HEK293 (cell line): ENCODE measurements around the gene STIM2.

Experiments
- CTCF ChIA-PET: fragments of 350-600 bp; formaldehyde crosslinking; extraction: SDS; loops from one replicate; lab custom pipeline; 2021; ENCODE audit warnings: antibody characterized with exemption; lab: Yijun Ruan, JAX
- POLR2A ChIA-PET: fragments of 300-600 bp; formaldehyde crosslinking; extraction: SDS; loops from one replicate; lab custom pipeline; 2020; ENCODE audit warnings: antibody characterized with exemption, inconsistent platforms; lab: Yijun Ruan, JAX
- H3K27ac ChIP-seq: fragments of 200-500 bp; sonication (Bioruptor generic); 2 replicates; pipeline ENCODE4 v1.5.1; 2014; ENCODE audit warnings: low read depth, low read length, control low read depth, inconsistent platforms; ENCODE audit errors: extremely low read depth
- H3K36me3 ChIP-seq, 2 experiments: fragments of 200-500 bp in 1 of 2; sonication (Bioruptor generic) in 1 of 2; 1 replicate in 1 of 2; 2 replicates in 1 of 2; pipeline ENCODE4 v1.5.1; 2014 to 2017; ENCODE audit warnings: inconsistent platforms in 2 of 2, low read length in 2 of 2; ENCODE audit not compliant: control insufficient read depth in 2 of 2, insufficient read depth in 1 of 2
- H3K4me1 ChIP-seq: fragments of 200-500 bp; sonication (Bioruptor generic); 2 replicates; pipeline ENCODE4 v1.5.1; 2014; ENCODE audit warnings: mild to moderate bottlenecking, low read length, inconsistent platforms; ENCODE audit not compliant: control insufficient read depth, insufficient read depth
- H3K4me3 ChIP-seq: 2 replicates; pipeline ENCODE4 v1.5.1; 2011; ENCODE audit warnings: low read depth, mild to moderate bottlenecking, control low read depth, low read length, moderate library complexity
- H3K9me3 ChIP-seq: fragments of 200-500 bp; sonication (Bioruptor generic); 2 replicates; pipeline ENCODE4 v1.5.1; 2014; ENCODE audit warnings: low read depth, low read length, inconsistent platforms; ENCODE audit not compliant: control insufficient read depth, insufficient read depth
- GLI2 ChIP-seq: fragments of 450-650 bp; formaldehyde crosslinking; IDR thresholded peaks from 2 replicates; pipeline ENCODE4; 2017; ENCODE audit warnings: missing biosample characterization, missing genetic modification characterization, low read depth, borderline replicate concordance
- GLI4 ChIP-seq: fragments of 450-650 bp; formaldehyde crosslinking; IDR thresholded peaks from 2 replicates; pipeline ENCODE4 v1.5.1; 2016; ENCODE audit warnings: missing biosample characterization, missing genetic modification characterization
- SETDB1 ChIP-seq: IDR thresholded peaks from one replicate; pipeline ENCODE4 v1.6.1; 2017; ENCODE audit warnings: mild to moderate bottlenecking, low read length, moderate library complexity, mixed read lengths; ENCODE audit not compliant: insufficient read length
- YY1 ChIP-seq: fragments of 450-650 bp; formaldehyde crosslinking; IDR thresholded peaks from 2 replicates; pipeline ENCODE4 v1.5.1; 2018; ENCODE audit warnings: missing biosample characterization, missing genetic modification characterization
- ZFP41 ChIP-seq: fragments of 450-650 bp; formaldehyde crosslinking; IDR thresholded peaks from 2 replicates; pipeline ENCODE4 v1.5.1; 2016; ENCODE audit warnings: missing biosample characterization, missing genetic modification characterization, borderline replicate concordance
- ZNF112 ChIP-seq: fragments of 450-650 bp; formaldehyde crosslinking; IDR thresholded peaks from 2 replicates; pipeline ENCODE4 v1.5.0; 2017; ENCODE audit warnings: missing biosample characterization, missing genetic modification characterization
- ZNF114 ChIP-seq: fragments of 450-650 bp; formaldehyde crosslinking; IDR thresholded peaks from 2 replicates; pipeline ENCODE4 v1.5.0; 2017; ENCODE audit warnings: missing biosample characterization, missing genetic modification characterization
- ZNF133 ChIP-seq: fragments of 450-650 bp; formaldehyde crosslinking; IDR thresholded peaks from 2 replicates; pipeline ENCODE4 v1.5.1; 2016; ENCODE audit warnings: missing biosample characterization, missing genetic modification characterization
- ZNF140 ChIP-seq: fragments of 450-650 bp; formaldehyde crosslinking; IDR thresholded peaks from 2 replicates; pipeline ENCODE4 v1.5.1; 2016; ENCODE audit warnings: missing biosample characterization, missing genetic modification characterization
- ZNF16 ChIP-seq: fragments of 450-650 bp; formaldehyde crosslinking; IDR thresholded peaks from 2 replicates; pipeline ENCODE4 v1.5.1; 2016; ENCODE audit warnings: low read depth, missing biosample characterization, missing genetic modification characterization
- ZNF311 ChIP-seq: fragments of 450-650 bp; formaldehyde crosslinking; IDR thresholded peaks from 2 replicates; pipeline ENCODE4 v1.5.1; 2017; ENCODE audit warnings: missing biosample characterization, missing genetic modification characterization, borderline replicate concordance
- ZNF335 ChIP-seq: fragments of 450-650 bp; formaldehyde crosslinking; conservative IDR thresholded peaks from 2 replicates; pipeline ENCODE4 v1.5.1; 2016; ENCODE audit warnings: missing biosample characterization, missing genetic modification characterization
- ZNF350 ChIP-seq: fragments of 450-650 bp; formaldehyde crosslinking; IDR thresholded peaks from 2 replicates; pipeline ENCODE4 v1.5.0; 2017; ENCODE audit warnings: missing biosample characterization, mild to moderate bottlenecking, missing genetic modification characterization
- ZNF473 ChIP-seq: fragments of 450-650 bp; formaldehyde crosslinking; IDR thresholded peaks from 2 replicates; pipeline ENCODE4 v1.5.1; 2017; ENCODE audit warnings: missing biosample characterization, missing genetic modification characterization
- ZNF664 ChIP-seq: fragments of 450-650 bp; formaldehyde crosslinking; IDR thresholded peaks from 2 replicates; pipeline ENCODE4 v1.5.1; 2016; ENCODE audit warnings: missing biosample characterization, missing genetic modification characterization
- ZNF792 ChIP-seq: fragments of 450-650 bp; formaldehyde crosslinking; IDR thresholded peaks from 2 replicates; pipeline ENCODE4 v1.5.1; 2016; ENCODE audit warnings: missing biosample characterization, missing genetic modification characterization
- TF ChIP-seq, protein P1 (sequence below): fragments of 450-650 bp; formaldehyde crosslinking; IDR thresholded peaks from 2 replicates; pipeline ENCODE4 v1.5.1; 2016; ENCODE audit warnings: missing biosample characterization, missing genetic modification characterization
- TF ChIP-seq, protein P2 (sequence below): fragments of 450-650 bp; formaldehyde crosslinking; IDR thresholded peaks from 2 replicates; pipeline ENCODE4; 2016; ENCODE audit warnings: missing biosample characterization, missing genetic modification characterization
- TF ChIP-seq, protein P3 (sequence below): fragments of 450-650 bp; formaldehyde crosslinking; IDR thresholded peaks from 2 replicates; pipeline ENCODE4 v1.5.1; 2016; ENCODE audit warnings: missing biosample characterization, missing genetic modification characterization

STIM2 gene

DNA sequence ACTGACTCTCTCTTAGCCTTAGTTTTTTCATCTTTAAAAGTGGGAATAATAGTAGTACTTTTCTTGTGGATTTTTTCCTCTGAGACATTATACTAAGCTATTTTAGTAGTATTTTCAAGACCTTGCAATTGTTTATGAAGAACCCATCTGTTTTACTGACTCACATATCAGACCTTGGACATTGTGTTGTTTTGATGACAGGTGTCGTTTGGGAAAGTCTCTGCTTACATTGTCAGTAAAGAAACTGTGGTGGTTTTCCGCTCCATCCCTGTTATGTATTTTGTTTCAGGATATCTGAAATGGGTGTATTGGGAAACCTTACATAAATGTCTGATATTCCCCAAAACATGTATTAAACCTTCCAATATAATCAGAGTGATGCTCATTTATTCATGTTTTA lies 92.2 kb downstream of the STIM2 start:
- no peak overlapping the region for H3K4me3 ChIP-seq
- no peaks in the 10 kb centered on the region for H3K4me1 ChIP-seq
- no peaks in the 10 kb centered on the region for H3K9me3 ChIP-seq
- POLR2A ChIA-PET = no interaction called here
- H3K36me3 ChIP-seq = no peaks in the 10 kb centered on the region
- no peak overlapping the region for H3K27ac ChIP-seq
- CTCF ChIA-PET = interaction anchor here (0.6 kb wide), 1 partner anchor 923 kb away, joined by 4 read pairs; no protein-coding TSS in a partner anchor
- TF ChIP-seq ZNF114 (no peak), ZNF473 (tag by site-specific recombination) (no peak), ZNF311 (tag by site-specific recombination) (no peak), ZNF335 (tag by site-specific recombination) (no peak), ZNF664 (tag by site-specific recombination) (no peak), ZNF792 (no peak), GLI4 (tag by site-specific recombination) (no peak)
- TF ChIP-seq, protein P1, sequence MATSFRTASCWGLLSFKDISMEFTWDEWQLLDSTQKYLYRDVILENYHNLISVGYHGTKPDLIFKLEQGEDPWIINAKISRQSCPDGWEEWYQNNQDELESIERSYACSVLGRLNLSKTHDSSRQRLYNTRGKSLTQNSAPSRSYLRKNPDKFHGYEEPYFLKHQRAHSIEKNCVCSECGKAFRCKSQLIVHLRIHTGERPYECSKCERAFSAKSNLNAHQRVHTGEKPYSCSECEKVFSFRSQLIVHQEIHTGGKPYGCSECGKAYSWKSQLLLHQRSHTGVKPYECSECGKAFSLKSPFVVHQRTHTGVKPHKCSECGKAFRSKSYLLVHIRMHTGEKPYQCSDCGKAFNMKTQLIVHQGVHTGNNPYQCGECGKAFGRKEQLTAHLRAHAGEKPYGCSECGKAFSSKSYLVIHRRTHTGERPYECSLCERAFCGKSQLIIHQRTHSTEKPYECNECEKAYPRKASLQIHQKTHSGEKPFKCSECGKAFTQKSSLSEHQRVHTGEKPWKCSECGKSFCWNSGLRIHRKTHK (tag by site-specific recombination) = no peak
- TF ChIP-seq, protein P2, sequence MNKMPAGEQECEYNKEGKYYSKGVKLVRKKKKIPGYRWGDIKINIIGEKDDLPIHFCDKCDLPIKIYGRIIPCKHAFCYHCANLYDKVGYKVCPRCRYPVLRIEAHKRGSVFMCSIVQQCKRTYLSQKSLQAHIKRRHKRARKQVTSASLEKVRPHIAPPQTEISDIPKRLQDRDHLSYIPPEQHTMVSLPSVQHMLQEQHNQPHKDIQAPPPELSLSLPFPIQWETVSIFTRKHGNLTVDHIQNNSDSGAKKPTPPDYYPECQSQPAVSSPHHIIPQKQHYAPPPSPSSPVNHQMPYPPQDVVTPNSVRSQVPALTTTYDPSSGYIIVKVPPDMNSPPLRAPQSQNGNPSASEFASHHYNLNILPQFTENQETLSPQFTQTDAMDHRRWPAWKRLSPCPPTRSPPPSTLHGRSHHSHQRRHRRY (tag by site-specific recombination) = no peak
- TF ChIP-seq, protein P3, sequence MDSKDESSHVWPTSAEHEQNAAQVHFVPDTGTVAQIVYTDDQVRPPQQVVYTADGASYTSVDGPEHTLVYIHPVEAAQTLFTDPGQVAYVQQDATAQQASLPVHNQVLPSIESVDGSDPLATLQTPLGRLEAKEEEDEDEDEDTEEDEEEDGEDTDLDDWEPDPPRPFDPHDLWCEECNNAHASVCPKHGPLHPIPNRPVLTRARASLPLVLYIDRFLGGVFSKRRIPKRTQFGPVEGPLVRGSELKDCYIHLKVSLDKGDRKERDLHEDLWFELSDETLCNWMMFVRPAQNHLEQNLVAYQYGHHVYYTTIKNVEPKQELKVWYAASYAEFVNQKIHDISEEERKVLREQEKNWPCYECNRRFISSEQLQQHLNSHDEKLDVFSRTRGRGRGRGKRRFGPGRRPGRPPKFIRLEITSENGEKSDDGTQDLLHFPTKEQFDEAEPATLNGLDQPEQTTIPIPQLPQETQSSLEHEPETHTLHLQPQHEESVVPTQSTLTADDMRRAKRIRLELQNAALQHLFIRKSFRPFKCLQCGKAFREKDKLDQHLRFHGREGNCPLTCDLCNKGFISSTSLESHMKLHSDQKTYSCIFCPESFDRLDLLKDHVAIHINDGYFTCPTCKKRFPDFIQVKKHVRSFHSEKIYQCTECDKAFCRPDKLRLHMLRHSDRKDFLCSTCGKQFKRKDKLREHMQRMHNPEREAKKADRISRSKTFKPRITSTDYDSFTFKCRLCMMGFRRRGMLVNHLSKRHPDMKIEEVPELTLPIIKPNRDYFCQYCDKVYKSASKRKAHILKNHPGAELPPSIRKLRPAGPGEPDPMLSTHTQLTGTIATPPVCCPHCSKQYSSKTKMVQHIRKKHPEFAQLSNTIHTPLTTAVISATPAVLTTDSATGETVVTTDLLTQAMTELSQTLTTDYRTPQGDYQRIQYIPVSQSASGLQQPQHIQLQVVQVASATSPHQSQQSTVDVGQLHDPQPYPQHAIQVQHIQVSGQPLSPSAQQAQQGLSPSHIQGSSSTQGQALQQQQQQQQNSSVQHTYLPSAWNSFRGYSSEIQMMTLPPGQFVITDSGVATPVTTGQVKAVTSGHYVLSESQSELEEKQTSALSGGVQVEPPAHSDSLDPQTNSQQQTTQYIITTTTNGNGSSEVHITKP (tag by site-specific recombination) = no peak

DNA sequence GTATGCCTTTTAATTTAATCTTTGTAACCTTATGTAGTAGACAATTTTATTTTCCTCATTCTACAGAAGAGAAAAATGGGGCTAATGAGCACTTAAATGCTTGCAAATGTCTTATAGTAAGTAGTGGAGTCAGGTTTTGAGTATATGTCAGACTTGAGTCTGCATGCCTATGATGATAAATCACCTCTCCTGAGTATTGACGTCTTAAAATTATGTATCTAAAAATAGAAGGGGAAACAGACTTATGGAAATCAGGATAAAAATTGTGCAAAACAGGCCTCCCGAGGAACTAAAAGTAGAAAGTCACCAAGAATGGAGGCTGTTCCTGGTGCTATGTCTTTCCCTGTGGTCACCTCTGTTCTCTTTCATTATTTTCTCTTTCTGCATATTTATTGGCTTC lies 92.7 kb downstream of the STIM2 start:
- no peak overlapping the region for H3K27ac ChIP-seq
- POLR2A ChIA-PET = no interaction called here
- no peak overlapping the region for H3K4me3 ChIP-seq
- no peaks in the 10 kb centered on the region for H3K9me3 ChIP-seq
- no peak for TF ChIP-seq ZFP41 (tag by site-specific recombination)
- TF ChIP-seq ZNF133 (tag by site-specific recombination) = no peak
- TF ChIP-seq ZNF140 (tag by site-specific recombination) = no peak
- TF ChIP-seq YY1 (tag by site-specific recombination) = no peak
- TF ChIP-seq ZNF350 = no peak
- TF ChIP-seq ZNF112 (tag by site-specific recombination) = no peak
- TF ChIP-seq, protein P2 (tag by site-specific recombination) = no peak
- TF ChIP-seq SETDB1 = no peak
- TF ChIP-seq ZNF16 (tag by site-specific recombination) = no peak
- no peak for TF ChIP-seq GLI2 (tag by site-specific recombination)
- H3K4me1 ChIP-seq = no peaks in the 10 kb centered on the region
- CTCF ChIA-PET = interaction anchor here (0.6 kb wide), 1 partner anchor 923 kb away, joined by 4 read pairs; no protein-coding TSS in a partner anchor
- H3K36me3 ChIP-seq = no peaks in the 10 kb centered on the region
